ENCODE data around the gene NUDCD3.

Gene NUDCD3

DNA sequence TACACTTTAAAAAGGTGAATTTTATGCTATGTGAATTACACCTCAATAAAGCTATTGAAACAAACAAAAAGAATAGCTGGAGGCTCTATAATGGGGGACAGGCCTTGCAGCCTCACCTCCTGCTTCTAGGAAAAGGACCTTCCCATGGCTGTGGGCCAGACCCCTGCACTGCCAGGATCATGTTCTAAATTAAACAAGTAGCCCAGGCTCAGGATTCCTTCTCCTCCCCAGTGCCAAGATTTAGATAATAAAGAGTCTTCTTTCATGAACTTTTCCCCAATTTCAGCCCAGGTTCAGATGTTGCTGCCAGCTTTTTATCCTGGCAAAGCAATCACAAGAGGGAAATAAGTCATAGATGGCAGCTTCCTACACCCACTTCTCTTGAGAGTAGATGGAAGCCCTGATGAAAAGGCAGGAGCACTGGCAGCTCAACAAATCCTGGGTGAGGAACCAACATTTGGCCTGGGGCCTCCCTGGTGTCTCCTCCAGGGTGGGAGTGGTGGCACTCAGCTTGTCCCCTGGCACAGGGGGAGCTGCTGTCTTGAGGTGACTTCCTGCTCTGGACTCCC lies 142.8 kb downstream of the NUDCD3 start:
- DNase-seq = no peak

DNA sequence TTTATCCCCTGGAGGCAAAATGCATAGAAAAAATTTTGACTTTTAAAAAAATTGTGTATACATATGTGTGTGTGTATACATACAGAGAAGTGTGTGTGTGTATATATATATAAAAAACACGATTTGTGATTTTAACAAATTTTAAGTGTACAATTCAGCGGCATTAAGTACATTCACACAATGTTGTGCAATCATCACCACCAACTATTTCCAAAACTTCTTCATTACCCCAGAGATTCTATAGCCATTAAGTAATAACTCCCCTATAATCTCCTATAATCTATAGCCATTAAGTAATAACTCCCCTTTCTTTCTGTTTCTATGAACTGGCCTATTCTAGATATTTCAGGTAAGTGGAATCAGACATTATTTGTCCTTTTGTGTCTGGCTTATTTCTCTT lies 144.4 kb downstream of the NUDCD3 start:
- no peak for DNase-seq

DNA sequence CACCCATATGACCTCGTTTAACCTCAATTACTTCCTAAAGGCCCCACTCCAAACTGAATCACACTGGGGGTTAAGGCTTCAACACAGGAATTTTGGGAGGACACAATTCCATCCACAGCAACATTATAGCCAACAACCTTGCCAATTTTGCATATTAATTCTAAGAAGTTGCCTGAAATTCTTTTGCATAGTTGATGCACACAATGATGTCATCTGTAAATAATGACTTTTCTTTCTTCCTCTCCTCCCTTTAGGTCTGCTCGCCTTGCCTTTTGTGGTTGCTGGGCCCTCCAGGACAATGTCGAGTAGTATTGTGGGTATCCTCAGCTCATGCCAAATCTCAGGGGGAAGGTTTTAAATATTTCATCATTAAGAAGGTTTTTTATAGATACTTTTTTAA lies 149.1 kb downstream of the NUDCD3 start:
- DNase-seq = no peak

DNA sequence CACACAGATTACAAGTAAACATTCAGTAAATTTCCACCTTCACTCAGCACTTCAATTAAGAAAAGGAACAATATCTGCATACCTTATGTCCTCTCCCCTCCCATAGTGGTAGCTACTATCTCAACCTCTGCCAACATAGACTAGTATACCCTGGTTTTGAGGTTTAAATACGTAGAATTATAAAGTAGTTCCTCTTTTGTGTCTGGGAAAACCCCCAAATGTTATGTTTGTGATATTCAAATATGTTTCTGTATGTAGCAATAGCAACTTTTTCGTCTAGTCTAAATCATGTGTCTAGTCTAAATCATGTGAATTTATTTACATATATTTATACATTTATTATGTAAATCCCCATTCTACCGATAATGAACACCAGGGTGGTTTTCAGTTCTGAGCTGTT lies 151.9 kb downstream of the NUDCD3 start:
- DNase-seq = no peak

DNA sequence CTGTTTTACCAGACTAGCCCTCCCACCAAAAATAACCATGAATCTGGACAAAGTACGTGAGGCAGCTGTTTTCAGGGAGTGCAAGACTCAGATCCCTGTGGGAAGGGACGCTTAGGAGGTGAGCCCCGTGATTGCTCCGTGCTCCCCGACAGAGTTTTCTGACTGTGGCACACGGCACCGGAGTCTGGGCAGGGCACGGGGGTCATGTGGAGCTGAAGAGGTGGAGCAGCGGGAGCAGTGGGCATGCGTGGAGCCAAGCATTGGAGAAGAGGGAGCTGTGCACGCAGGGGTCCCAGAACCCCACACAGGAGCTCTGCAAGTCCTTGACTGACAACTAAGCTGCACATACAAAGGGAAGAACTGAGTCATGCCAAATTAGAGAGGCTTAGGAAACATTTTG lies 154.0 kb downstream of the NUDCD3 start:
- no peak for DNase-seq

DNA sequence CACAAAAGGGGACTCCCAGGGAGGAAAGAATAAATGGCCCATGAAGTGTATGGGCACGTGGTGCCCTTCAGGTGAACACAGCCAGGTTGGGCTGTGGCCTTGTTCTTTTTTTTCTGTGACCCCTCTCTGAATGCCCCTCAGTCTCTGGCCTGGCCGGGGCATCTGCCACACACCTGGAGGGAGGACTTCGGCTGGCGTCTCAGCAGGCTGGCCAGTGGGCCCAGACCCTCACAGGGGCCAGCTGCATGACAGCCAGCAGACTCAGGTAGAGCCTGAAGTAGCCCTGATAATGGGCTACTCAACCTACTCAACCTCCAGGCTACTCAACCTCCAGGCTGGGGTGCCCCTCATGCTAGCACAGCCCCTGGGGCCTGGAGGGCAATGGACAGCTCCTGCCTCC lies 155.3 kb downstream of the NUDCD3 start:
- no peak for DNase-seq

DNA sequence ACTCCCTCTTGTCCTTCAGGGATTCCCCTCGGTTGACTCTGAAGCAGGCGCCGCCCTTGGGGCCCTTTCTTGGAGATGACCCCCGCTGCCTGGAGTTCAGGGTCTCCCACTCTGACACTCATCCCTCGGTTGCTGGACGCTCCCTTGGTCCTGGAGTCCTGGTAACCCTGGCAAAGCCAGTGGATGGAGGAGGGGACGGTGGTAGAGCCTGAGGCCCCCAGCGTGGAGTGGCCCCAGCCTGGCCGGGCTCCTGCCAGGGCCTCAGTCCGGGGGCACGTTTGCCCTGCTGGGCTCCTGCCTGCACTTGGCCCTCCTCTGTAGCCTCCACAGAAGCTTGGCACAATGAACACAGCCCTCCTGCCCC lies 155.7 kb downstream of the NUDCD3 start:
- DNase-seq = no peak

DNA sequence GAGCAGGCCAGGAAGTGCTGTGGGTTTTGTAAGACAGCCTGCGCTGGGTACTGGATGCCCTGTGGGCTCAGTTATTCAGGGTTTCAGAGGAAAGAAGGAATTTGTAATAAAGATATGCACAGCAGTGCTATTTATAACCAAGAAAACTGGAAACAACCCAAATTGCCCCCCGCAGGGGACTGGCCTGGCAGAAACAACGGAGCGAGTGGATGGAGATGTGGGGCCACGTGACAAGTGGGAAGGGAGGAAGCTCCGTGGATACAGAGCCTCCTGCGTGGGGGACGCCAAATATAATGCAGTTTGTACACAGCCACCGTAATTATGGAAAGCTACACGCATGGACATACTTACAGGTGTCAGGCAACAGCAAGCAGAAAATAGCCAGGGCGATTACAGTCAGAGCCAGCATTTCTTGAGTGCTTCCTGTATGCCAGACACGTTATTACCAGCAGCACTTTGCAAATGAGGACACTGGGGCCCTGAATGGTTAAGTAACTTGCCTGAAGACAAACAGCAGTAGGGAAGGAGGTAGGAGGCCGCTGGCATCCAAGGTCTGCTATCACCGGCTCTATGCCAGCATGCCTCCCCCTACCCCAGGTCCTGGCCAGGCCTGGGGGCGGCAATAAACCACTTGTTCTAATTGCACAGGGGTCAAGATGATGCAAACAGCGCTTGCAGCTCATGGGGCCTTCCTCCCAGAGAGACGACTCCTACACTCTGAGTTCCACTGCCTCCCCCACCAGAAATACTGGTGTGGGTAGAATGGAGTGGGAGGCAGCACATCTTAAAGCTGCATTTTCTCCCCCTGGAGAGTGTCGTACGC lies 156.3 kb downstream of the NUDCD3 start:
- no peak for DNase-seq

DNA sequence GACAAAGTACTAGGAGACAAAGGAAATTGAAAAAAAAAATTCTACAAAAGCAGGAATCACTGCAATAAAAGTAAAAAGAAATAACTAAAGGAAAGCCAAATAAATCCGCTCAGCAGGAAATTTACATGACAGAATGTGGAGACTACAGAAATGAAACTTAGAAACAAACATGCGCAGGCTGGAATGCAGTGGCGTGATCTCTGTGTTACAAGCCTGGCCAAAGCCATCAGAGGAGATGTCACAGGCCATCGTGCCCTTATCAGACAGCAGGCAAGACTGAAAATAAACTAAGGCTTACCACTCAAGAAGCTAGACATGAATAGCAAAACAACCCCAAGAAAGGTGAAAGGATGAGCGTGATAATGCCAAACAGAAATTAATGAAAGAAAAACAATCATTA lies 158.8 kb downstream of the NUDCD3 start:
- DNase-seq = no peak

DNA sequence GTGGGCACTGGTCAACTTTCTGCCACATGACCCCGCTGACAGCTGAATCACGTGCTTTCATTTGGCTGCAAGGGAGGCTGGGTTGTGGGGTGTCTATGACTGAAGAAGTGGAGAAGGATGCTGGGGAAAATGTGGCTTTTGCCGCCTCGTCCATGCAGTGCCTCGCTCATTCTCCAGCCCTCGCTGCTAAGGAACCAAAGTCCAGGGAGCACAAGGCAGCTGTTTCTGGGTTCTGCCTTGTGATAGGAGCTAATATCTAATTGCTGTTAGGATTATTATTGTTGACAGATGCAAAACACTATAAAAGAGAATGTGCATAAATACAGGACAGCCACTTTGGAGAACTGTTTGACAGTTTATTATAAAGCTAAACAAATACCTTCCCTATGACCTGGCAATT lies 160.1 kb downstream of the NUDCD3 start:
- DNase-seq = no peak

DNA sequence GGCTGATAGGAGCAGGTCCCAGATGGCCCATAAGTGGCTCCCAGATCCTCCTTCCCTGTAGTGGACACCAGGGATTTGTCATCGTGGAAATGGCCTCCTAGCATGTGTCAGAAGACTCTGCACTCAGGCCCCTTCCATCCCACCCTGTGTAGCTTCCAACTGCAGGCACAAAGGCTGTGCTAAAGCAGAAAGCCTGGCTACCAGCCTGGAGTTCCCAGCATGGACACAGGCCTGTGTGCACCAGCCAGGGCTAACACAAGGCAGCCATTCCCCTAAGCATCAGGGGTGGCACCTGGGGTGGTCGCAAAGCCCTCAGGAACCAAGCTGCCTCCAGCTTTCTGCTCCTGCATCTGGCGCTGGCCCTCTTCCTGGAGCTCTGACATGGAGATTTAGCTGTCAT lies 160.6 kb downstream of the NUDCD3 start:
- DNase-seq = no peak
